Suppressor macrophage (primary cell): ENCODE results near the gene PALD1.
"Not testable (repeated sequence)": the region's sequence is repeated elsewhere in the genome, so short reads cannot be mapped to it uniquely, and the experiment has no call there.

Experiments
- DNase-seq, 4 experiments: peaks; one replicate each; pipeline ENCODE4 v3.0.0-alpha.2; 2020 to 2022

The PALD1 gene

GRCh38 chr10:70592746-70593512, 114.4 kb downstream of the PALD1 start:
- DNase-seq, result peak; percentile 13 to 58 (median 40)

DNA sequence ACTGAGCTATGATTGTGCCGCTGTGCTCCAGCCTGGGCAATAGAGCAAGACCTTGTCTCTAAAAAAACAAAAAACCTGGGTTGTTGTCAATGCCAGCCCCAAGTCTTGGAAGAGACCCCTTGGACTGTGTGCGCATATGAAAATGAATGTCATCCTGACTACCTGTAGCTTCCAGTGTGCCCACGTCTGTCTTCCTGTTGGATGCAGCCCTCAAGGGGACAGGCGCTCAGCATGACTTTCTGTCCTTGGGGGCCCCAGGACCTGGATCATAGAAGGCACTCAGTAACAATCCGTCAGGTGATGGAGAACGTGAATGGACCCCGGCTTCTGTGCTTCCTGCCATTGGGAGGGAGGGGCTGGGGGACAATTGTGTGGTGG, 114.9 kb downstream of the PALD1 start:
- no peak for DNase-seq

DNA sequence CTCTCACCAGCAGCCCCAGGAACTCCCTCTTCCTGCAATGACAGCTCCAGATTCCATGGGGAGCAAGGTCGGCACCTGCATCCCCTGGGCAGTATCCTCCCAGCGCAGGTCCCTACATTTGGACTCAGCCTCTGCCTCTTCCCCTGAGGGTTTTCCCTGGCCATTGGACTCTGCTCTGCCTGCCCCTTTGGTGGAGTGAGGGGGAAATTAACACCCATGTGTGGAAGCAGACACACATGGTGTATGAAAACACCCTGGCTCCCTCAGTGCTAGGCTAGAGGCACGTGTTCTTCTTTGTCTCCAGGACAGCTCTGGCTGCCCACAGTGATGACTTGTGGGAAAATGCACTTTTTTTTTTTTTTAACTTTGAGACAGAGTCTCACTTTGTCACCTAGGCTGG, 115.6 kb downstream of the PALD1 start:
- DNase-seq, result no peak

- no peak for DNase-seq
Observed at GRCh38 chr10:70595566-70596016, 117.0 kb downstream of the PALD1 start.

GRCh38 chr10:70596110-70596798, 117.7 kb downstream of the PALD1 start:
- no peak for DNase-seq

DNA sequence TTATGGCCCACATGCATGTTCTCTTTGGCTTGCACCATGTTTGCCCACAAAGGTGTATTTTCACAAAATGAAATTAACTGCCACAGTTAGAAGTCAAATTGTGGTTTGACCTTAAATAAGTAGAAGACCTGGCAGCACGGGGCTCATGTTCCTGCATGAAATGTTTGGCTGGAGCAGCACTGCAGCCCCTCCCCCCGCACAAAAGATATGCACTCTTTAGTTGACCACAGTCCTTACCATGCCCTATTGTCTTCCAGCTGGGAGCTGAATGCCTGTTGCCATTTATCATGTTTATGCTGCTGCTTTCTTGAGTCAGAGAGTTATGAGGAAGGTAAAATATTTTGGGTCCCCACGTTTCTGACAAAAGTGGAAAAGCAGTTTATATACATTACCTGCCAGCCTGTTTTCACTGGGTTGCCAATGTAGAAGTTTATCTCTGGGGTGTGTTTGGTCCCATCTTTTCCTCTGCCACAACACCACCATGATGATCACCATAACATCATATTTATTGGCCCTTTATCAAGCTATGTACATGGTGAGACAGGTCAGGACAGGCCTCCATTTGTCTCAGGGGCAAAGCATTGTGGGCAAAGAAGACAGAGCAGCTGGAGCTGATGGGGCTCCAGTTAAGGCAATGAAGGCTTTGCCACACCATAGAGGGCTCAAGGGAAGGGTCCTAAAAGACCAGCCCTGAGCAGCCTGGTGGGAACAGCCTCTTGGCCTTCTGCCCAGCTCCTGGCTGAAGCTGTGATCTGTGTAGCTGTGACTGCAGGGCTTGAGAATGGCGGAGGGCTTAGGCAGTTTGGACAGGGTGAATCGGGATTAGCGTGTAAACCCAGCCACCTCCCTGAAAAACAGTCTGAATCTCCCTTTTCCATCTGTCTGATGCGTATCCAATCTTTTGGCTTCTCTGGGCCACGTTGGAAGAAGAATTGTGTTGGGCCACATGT, 118.6 kb downstream of the PALD1 start:
- no peak for DNase-seq

DNA sequence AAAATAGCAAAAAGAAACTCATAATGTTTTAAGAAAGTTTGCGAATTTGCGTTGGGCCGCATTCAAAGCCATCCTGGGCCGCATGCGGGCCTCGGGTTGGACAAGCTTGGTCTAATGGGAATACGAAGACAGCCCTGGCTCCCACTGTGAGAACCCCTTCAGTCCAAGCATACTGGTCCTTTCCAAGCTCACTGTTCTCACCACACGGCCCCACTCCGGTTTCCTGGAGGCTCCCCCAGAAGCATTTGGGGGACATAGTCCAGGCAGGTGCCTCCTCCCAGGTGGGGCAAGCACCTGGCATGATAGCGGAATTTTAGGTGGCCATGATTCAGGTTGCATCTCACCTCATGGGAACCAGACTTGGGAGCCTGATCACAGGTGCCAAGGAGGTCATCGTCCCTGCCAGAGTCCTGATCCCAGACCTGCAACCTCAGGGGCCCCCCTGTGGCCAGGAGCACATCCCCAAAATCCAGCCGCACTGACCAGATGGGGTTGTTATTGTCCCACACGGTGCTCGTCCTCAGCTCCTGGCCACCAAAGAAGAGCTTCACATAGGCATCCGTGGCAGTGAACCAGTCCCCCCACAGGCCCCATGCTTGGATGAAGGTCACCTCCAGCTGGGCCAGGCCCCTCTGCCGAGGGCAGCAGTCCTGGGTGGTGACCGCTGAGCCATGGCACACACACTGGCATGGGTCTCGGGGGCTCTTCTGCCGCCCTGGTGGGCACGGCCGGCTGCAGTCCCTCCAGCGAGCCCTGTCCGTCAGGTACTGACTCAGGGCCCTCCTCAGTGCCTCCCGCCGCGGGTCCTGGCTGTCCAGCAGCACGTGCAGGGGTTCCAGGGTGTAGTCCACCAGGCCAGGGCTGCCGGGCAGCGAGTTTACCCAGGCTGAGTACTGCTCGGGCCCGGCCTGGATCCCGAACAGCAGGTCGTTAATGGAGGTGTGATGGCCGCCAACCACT, 119.6 kb downstream of the PALD1 start:
- DNase-seq, result no peak

GRCh38 chr10:70598857-70599295, 120.3 kb downstream of the PALD1 start:
- no peak for DNase-seq

- DNase-seq, result no peak
Observed at GRCh38 chr10:70599319-70599718, 120.8 kb downstream of the PALD1 start.

DNA sequence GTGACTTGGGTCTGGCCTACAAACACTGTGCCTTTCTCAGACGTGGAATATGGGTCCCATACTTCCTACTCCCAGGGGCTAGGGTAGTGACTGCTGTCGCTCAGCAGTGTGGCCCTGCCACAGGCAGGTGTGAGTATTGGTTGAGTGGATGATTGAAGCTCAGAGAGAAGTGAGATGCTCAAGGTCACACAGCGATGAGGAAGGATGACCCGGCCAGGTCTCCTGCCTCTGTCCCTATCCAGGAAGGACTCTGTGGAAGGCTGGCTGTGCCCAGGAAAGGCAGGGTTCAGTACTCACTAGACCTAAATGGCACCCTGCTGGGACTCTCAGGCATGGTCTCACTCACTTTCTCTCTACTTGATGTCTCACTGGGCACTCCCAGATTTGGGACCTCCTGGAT, 121.2 kb downstream of the PALD1 start:
- DNase-seq, result no peak

DNA sequence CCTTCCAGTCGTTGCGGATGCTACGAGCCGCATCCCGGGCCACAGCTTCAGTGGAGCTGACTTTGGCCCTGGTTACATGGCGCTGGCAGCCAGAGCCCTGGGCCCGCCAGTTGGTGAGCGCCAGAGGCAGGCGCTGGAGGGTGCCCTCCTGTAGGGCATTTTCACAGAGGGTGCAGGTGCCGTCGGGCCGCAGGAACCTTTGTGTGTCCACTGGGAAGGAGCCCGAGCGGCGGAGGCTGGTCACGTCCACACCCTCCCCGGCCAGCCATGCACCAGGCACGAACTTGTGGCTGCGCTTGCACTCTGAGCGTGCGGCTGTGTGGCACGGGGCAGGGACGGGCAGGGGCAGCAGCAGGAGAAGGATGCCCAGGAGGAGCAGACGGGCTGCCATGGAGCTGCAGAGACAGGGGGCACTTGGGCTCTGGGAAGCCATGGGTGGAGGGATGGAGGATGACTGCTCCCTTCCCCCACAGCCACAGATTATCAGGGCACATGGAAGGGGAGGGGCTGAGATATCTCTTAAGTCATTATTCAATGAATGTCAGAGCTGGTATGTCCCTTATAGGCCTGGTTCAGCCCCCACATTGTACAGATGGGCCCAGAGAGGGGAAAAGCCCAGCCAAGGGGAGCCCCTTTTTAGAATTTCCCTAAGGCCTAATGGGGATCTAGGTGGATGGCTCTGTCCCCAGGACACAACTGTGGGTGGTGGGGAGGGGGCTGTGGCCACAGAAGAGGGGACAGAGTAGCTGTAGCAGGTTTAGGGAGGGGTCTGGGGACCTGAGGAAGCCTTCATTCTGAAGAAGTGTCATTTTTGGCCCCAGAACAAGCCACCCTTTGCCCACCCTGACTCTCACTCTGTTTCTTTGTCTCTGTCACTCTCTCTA, 122.2 kb downstream of the PALD1 start:
- DNase-seq, result no peak

- DNase-seq, result no peak
Observed at GRCh38 chr10:70601746-70602145, 123.2 kb downstream of the PALD1 start.

- no peak for DNase-seq
Observed at GRCh38 chr10:70602665-70603448, 124.3 kb downstream of the PALD1 start, which contains the start of gene PRF1. Gene PRF1 (minus strand): TSS chr10:70602741. CDS start chr10:70600902, 1,839 bp downstream.

GRCh38 chr10:70603449-70603801, 124.9 kb downstream of the PALD1 start:
- DNase-seq, result no peak

DNA sequence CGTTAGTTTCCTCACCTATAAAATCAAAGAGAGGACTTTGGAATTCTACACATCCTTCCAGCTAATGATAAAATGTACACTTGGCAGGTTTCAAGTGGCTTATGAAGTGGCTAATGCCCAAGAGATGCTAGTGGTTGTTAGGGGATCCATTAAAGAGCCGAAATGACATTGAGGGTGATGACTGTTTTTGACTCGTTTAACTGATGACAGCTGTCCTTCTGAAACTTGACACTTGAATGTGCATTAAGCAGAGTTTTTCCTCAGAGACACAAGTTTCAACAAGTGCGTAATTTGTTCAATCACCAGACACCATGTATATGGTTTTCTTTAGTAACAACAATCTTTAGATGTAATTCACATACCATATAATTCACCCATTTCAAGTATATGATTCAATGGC, 125.5 kb downstream of the PALD1 start:
- DNase-seq, result no peak

- peak in 3 of 4 experiments; percentile 19 to 56 (median 54) for DNase-seq
Observed at GRCh38 chr10:70605161-70605560, 126.6 kb downstream of the PALD1 start.

DNA sequence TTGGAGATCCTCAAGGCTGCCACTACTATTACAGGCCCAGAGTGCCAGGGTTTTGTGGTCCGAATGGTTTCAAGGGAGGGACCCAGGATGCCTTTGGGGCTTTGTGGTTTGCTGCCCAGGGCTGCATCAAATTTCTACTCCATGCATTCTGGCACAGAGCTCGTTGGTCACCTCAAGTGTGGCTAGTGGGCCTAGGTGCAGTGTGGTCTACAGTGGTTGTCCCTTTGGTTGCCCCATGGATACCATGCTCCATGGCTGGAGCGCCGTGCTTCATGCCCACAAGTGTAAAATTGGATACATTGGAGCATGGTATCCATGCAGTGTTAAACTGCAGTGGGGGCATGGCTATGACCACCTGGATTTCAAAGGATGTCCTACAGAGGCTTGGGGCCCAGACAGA, 129.4 kb downstream of the PALD1 start:
- no peak for DNase-seq

- no peak for DNase-seq
Observed at GRCh38 chr10:70613941-70614340, 135.4 kb downstream of the PALD1 start.

GRCh38 chr10:70614364-70614763, 135.8 kb downstream of the PALD1 start:
- not testable (repeated sequence) for DNase-seq

DNA sequence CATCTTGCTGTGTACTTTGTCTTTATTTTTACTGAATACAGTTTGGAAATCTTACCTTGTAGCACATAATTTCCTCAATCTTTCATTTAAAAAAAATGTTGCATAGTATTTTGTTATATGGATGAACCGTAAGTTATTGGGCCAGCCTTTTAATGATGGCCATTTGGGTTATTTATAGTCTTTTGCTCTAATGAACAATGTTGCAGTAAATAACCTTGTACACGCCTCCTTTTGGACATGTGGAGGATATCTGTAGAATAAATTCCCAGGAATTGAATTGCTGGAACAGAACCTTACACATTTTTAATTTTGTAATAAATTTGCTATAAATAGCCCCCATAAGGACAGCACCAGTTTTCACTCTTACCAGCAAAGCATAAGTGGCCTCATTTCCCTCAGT, 136.6 kb downstream of the PALD1 start:
- no peak for DNase-seq
